Choroid plexus epithelial cell (primary cell): ENCODE results near the gene LINC01488.

Experiments
- DNase-seq: peaks from one replicate; pipeline ENCODE4 v3.0.0-alpha.2; 2010; ENCODE audit warnings: low read depth
- H3K4me3 ChIP-seq: 2 replicates; pipeline ENCODE4 v1.5.1; 2011; ENCODE audit warnings: low read depth, mild to moderate bottlenecking, control low read depth, low read length, moderate library complexity
- CTCF ChIP-seq: conservative IDR thresholded peaks from 2 replicates; pipeline ENCODE4 v1.5.1; 2011; ENCODE audit warnings: low read depth, mild to moderate bottlenecking, control low read depth, inconsistent platforms, low read length, moderate library complexity

LINC01488 gene

GRCh38 chr11:69525516-69526452 lies 44.3 kb downstream of the LINC01488 start:
- TF ChIP-seq CTCF = no peak
- no peak overlapping the region for H3K4me3 ChIP-seq
- no peak for DNase-seq

GRCh38 chr11:69526453-69526810 lies 45.0 kb downstream of the LINC01488 start:
- TF ChIP-seq CTCF = no peak
- no peak for DNase-seq
- no peak overlapping the region for H3K4me3 ChIP-seq

GRCh38 chr11:69529001-69529400 lies 47.5 kb downstream of the LINC01488 start:
- no peak overlapping the region for H3K4me3 ChIP-seq
- TF ChIP-seq CTCF = no peak
- no peak for DNase-seq

- no peak for DNase-seq
- no peak for TF ChIP-seq CTCF
- no peak overlapping the region for H3K4me3 ChIP-seq
These were observed 49.0 kb downstream of the LINC01488 start for GRCh38 chr11:69530278-69531070.

GRCh38 chr11:69531071-69531716 lies 49.7 kb downstream of the LINC01488 start:
- no peak for TF ChIP-seq CTCF
- no peak overlapping the region for H3K4me3 ChIP-seq
- no peak for DNase-seq

GRCh38 chr11:69531717-69532088 lies 50.2 kb downstream of the LINC01488 start:
- DNase-seq = no peak
- no peak for TF ChIP-seq CTCF
- no peak overlapping the region for H3K4me3 ChIP-seq
